Epidermal melanocyte (primary cell): Measurements from ENCODE around the gene SLCO4A1.

ENCODE experiments used
- DNase-seq: peaks from one replicate; pipeline ENCODE4 v3.0.0; 2011; ENCODE audit warnings: low spot score; ENCODE audit not compliant: insufficient read length

The SLCO4A1 gene

GRCh38 chr20:62637110-62637509 lies 5.2 kb upstream of the SLCO4A1 start:
- no peak for DNase-seq

- DNase-seq: no peak
Measured at GRCh38 chr20:62637521-62638054, 4.7 kb upstream of the SLCO4A1 start.

DNA sequence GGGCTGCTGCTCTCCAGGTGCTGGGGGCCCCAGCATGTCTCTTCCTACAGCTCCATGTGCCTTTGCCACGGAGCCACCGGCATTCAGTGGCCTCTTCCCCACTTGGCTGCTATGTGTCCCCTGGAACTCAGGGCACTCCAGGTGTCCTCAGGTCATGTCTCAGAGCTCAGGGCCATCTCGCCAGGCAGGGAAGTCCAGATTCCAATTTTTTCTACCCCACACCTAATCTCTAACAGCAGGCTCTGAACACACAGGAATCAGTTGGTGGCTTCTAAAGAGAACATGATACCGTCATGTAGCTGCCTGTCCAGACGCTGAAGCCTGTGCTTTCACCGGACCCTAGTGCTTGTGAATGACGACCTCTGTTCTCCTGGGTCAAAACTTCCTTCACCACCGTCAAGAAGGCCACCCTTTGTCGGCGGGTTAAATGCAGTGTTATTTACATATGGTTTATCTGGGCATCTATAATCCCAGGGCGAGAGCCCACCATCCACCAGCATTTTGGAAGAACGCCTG lies 4.2 kb upstream of the SLCO4A1 start:
- no peak for DNase-seq

GRCh38 chr20:62638679-62639406 lies 3.5 kb upstream of the SLCO4A1 start:
- no peak for DNase-seq

- DNase-seq: no peak
Measured at GRCh38 chr20:62639765-62640164, 2.5 kb upstream of the SLCO4A1 start.

- no peak for DNase-seq
Measured at GRCh38 chr20:62640870-62641269, 1.4 kb upstream of the SLCO4A1 start.

DNA sequence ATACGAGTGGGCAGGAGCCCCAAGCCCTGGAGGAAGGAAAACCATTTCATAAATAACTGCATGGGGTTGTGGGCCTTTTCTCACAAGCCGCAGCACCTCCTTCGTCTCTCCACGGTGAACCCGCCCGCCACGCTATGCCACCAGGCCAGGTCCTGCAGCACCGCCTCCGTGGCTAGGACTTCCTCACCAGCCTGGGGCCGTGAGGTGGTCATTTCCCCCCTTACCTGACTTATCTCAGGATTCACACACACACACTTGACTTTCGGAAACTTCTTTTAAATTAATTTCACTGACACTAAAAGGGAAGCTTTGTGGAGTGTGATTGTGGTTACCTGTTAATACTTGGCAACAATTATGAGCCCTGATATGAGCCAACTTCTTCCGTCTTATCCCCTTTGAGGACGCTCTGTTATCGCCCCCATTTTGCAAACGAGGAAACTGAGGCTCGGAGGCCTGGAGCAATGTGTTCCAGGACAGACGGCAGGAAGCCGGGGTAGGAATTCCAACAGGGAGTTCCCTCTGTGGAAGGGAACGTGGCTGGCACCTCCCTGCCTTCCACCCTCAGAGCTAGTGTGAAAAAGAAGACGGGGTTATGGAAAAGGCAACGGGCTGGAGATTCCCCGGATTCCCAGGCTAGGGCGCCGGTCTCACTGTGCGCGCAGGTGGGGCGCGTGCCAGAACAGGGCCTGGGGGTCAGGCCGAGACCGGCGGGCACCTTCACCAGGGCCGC lies 817 bp upstream of the SLCO4A1 start:
- no peak for DNase-seq

GRCh38 chr20:62642666-62643520 lies 590 bp downstream of the SLCO4A1 start:
- DNase-seq: no peak

- no peak for DNase-seq
Measured at GRCh38 chr20:62643521-62644043, 1.3 kb downstream of the SLCO4A1 start.

DNA sequence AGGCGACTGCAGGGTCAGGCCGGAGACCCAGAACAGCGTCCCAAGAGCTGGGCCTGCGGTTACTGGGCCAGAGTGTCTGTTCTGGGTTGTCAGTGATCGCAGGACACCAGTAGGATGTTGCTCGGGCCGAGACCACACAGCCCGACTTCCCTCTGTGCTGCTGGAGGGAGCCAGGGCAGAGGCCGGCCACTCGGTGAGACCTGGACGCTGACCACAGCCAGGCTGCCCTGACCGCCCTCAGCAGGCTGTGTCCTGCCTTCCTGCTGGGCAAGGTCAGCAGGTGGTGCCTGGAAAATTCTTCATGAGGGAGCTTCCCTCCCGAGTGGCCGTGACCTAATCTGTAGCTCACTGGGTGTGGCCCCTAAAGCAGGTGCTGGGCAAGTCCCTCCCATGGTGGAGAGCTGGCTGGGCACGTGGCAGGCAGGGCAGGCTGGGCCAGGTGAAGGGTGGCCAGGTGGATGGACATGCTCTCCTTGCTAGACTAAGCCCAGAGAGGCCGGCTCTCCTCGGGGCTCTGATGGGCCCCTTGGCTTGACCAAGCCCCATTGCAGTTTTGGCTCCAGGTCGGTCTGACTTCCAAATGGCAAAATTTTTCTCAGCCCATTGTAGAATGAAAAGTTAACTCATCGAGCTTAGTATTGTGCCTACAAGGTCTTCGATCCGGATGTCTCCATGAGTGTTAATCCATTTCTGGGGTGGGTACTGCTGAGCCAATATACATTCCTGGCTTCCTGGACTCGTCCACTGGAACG lies 1.9 kb downstream of the SLCO4A1 start:
- no peak for DNase-seq

- DNase-seq: no peak
Measured at GRCh38 chr20:62644802-62645496, 2.6 kb downstream of the SLCO4A1 start.

- DNase-seq: no peak
Measured at GRCh38 chr20:62645613-62646012, 3.3 kb downstream of the SLCO4A1 start.

DNA sequence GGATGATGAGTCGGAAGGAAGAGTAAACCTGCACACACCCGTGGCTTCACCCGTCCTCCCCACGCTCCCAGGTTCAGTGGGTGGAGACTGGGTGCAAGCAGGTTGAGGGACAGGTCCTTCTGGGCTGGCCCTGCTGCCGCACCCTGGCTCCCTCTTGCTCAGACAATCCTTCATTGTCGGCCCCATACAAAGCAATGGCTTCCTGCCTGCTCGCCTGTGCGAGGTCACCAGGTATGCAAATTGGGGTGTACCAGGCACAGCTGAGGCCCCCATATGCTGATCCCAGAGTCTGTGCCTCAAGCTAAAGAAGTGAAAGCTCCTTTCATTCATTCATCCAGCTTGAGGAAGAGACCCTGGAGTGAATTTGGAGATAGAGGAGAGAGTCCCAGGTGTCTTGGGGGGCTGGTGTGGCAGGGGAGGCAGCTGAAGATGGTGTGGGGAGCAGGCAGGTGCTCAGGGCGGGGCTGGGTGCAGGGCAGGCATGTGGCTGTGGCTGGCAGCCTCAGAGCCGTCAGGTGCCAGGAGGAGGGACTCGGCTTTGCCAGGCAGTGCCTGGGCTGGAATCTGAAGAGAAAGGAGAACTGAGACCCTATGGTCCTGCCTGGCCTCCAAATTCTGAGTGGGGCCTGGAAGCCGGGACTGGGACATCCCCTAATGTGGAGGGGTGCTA lies 4.7 kb downstream of the SLCO4A1 start:
- DNase-seq: no peak

DNA sequence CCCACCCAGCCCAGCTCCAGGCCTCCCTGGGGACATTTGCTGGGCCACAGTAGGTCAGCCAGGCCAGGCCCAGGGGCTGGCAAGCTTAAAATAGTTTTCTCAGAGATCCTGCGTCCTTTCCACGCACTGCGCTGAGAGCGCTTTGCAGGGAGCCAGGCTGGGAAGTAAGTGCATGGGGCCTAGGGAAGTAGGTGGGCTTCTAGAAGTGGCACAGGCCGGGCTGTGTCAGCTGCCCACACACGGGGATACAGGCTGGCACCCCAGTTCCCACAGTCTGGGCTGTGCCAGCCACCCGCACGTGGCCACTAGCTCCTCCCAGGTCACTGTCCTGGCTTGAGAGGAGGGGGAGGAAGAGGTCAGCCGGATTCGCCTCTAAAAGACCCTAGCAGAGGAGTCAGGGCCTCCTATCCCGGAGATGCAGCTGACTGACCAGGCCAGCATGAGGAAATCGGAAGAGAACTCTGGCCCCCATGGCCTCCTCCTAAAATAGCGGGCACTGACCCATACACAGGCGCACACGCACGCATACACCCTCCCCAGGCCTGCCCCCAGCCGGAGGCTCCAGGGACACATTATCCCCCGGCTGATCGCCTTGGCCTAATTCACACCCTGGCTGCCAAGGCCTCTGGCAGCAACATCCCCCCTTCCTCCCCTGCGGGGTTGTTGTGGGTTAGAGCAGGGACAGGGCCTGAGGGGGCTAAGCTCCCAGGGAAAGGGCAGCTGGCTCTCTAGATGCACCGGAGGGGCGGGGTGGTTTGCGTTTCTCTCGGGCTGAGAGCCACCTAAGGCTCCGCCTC lies 5.4 kb downstream of the SLCO4A1 start:
- DNase-seq: no peak

DNA sequence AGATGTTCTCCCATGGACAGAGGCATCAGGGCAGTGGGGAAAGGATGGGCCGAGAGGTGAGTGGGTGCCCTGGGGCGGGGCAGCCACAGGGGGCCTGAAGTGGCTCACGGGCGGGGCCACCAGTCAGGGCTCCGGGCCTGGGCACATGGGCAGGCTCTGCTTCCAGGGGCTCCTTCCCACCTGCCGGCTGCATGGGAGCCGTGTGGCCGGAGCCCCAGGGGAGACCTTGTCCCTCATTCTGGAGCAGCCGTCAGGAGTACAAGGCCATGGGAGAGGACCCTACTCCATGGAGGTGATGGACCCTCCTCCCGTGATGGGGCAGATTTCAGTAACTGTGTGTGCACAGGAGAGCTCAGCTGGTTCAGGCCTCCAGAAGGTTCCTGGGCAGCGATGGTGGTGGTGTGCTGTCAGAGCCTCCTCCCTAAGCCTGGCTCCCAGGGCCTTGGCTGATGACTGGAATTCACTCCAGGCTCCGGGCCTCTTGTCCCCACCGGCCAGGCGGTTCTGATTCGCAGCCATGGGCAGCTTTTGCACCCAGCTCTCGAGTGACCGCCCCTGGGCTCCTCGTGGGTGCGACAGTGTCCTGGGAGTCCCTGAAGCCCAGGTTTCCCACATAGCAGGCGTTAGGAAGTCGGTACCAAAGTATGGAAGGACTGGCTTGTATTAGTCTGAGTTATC lies 6.2 kb downstream of the SLCO4A1 start:
- no peak for DNase-seq

GRCh38 chr20:62649140-62649539 lies 6.8 kb downstream of the SLCO4A1 start:
- no peak for DNase-seq

GRCh38 chr20:62650551-62651284 lies 8.4 kb downstream of the SLCO4A1 start:
- DNase-seq: no peak
